NCI-H1436 treated with DMSO at 0.1 percent for 48 hours (cell line): ENCODE measurements around the gene LLGL1.

Source experiments
- DNase-seq: peaks from one replicate; lab custom pipeline; 2025; lab: John Stamatoyannopoulos, UW

The LLGL1 gene

DNA sequence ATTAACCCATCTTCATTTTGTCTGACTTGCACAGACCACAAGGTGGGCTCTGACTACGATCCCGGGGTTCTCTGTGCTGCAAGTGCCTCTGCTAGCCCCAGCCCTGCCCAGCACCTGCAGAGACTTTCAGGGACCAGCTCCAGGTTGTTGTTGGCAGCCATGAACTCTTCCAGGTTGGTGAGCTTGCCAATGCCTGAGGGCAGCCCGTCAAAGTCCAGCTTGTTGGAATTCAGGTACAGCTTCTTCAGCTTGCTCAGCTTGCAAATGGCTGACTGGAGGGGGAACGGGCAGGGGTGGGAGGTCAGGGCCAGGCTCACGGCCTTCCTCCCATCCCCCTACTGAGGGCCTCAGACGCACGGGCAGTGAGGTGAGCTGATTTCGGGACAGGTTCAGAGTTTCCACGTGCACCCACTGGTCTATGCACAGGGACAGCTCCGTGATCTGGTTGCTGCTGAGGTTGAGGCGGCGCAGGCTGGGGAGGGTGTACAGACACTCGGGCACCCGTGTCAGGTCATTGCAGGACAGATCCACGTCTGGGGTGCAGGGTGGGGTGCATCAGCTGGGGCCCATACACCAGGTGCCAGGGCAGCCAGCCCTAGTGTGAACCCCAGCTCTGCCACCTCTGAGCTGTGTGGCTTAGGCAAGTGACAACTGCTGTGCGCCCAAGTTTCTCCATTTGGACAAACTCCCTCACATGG lies 27.9 kb downstream of the LLGL1 start:
- no peak for DNase-seq

DNA sequence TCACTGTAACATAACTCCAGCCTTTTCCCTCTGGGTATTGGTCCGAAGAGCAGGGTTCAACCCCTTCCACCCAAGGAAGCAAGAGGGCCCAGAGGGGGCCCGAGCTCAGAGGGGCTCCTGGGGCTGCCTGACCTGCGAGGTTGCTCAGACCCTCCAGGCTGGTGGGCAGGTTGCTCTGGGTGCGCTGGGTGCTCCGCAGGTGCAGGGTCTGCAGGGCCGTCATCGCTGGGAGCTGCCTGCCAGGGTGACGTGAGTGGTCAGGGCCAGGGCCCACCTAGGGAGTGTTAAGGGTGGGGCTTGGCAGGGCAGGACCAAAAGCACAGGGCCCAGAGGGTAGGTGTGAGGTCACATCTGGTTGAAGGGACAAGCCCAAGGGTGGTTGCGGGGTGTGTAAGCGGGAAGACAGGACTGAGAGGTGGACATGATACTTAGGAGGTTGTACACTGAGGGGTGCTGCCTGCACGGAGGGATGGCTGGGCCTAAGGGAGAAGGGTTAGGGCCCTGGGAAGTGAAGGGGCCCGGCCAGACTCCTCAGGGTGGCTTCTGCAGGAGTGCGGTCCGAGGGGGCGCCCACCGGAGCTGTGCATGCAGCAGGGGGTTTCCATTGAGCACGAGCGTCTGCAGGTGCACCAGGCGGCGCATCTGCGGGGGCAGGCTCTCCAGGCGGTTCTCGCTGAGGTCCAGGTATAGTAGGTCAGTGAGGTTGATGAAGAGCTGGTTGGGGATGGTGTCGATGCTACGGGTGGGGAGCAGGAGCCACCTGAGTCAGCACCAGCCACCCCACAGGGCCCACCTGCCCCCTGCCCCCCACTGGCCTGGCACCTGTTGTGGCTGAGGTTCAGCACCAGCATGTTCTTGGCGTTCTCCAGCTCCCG lies 28.7 kb downstream of the LLGL1 start:
- no peak for DNase-seq

DNA sequence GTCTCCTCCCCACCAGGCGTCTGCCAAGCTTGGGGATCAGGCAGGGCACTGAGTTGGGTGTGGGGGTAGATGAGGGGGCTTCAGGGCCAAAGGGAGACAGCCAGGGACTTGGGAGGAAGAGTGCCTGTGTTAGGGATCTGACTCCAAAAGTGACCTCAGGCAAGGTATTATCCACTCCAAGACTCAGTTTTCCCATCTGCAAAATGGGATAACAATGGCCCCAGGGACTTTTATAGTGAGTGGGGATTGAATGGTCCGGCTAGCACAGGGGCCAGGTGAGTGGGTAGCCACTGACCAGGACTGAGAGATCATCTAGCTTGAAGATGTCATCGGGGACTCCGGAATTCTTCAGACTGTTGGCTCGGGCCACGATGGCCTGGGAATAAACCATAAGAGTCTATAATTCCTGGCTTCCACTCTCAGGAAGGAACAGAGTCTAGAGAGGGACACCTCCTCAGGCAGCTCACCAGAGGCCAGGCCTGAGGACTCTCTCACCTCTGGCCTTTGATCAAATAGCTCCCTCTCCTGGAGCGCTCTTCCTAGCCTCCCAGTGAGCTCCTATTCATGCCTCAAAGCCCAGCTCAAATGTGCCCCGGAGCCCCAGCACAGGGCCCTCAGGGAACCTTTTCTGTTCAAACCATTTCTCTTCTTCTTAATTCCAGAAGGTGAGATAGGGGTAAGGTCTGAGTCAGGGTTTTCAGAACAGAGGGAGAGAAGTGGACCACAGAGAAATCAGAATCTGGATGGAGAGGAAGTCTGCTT lies 29.6 kb downstream of the LLGL1 start:
- DNase-seq = no peak

DNA sequence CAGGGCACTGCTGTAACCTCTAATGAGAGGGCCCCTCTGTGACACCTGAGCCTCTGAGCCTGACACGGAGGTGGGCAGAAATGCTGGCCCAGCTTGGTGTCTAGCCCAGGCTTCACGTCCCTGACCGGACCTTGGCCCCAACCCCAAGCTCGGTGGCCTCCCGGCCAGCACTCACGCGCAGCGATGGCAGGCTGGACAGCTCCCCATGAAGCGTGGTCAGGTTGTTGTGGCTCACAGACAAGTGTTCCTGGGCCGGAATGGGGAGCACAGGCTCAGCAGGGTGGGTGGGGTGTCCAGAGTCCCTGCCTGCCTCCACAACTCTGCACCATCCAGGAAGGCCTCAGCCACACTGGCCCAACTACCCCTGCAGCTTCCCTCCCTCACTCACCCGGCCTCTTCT lies 30.9 kb downstream of the LLGL1 start:
- DNase-seq = no peak

DNA sequence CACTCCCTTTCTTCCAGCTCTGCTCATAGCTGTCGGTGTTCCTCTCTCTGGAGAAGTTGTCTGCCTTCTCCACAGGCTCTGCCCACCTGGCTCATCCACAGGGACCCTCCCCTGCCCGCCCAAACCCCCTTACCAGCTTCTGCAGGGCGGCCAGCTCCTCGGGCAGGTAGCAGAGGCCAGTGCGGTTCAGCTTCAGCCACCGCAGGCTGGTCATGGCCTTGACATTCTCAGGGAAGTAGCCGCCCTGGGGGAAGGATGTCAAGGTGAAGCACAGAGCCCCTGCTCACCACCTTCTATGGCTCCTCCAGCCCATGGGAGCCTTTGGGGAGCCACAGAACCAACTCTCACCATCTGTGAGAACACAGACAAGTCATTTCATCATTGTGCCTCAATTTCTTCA lies 31.3 kb downstream of the LLGL1 start:
- no peak for DNase-seq

DNA sequence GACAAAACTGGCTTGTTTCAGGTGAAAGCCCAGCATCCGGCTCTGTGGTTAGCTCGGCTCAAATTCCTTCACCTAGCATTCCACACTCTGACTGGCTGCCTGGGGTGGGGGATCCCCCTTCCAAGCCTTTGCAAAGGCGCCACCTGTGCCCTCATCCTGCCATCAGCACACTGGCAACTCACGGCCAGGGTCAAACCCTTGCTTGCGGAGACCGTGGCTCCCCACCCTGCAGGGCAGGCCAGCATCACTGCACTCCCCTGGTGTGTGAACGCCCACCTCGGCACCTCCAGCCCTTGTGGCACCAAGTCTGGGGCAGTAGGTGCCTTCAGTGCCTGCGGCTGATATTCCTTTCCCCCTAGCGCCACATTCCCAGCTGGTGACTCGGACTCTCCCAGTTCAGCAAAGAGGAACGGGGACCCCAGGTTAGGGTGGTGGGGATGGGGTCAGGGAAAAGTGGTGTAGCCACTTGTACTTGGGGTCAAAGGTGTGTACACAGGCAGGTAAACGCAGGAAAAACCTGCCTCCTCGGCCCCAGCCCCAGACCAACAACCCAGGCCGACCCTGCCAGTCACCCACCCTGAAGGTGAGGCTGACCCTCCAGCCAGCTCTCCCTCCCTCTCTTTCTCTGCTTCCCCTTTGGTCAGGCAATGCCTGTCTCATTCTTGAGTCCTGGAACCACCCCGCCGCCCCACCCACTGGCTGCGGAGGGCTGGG lies 32.0 kb downstream of the LLGL1 start:
- DNase-seq = no peak

DNA sequence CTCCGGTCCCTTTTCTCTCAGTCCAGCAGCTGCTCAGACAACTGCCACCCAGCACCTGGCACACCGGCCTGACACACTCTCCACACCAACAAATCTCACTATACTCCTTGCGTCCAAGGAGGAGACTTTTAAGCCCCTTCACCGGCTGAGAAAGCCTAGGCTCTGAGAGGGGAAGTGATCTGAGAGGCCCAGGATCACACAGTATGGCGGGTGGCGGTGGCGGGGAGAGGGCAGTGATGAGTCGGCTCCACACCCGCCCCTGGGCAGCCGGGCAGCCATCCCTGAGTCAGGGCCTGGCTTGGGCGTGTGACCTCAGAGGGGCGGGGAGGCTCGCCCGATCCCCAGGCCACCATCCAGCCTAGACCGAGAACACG lies 32.5 kb downstream of the LLGL1 start:
- no peak for DNase-seq

DNA sequence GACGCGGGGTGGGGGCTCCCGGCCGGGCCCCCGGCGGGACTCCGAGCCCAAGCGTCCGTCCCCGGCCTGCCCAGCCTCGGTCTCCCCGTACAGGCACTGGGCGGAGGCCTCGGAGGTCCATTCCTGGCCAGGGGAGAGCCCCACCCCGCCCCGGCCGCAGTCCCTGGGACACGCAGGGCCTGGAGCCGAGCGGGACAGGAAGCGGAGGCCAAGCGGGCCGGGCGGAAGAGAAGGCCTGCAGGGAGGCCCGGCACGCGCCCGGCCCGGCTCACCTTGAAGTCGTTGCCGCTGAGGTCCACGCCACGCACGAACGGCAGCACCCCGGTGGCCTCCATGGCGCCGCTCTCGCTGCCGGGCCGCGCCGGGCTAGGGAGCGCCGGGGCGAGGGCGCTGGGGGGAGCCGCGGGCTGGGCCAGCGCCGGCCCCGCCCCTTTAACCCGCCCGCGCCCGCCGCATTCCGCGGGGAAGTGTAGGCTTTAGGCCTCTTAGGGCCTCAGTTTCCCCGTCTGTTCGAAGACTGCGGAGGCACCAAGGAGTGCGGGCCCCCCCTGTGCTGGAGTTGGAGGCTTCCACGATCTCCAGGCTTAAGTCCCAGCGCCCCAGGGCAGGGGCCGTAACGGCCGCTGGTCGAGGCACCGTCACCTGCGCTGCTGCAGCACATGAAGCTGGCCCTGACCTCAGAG lies 33.1 kb downstream of the LLGL1 start, which contains the start of gene FLII:
Gene FLII, minus strand, starts transcription at position 383 of the 683 bp plus-strand sequence. Its CDS starts 48 bp downstream, at position 335.
- DNase-seq = no peak

DNA sequence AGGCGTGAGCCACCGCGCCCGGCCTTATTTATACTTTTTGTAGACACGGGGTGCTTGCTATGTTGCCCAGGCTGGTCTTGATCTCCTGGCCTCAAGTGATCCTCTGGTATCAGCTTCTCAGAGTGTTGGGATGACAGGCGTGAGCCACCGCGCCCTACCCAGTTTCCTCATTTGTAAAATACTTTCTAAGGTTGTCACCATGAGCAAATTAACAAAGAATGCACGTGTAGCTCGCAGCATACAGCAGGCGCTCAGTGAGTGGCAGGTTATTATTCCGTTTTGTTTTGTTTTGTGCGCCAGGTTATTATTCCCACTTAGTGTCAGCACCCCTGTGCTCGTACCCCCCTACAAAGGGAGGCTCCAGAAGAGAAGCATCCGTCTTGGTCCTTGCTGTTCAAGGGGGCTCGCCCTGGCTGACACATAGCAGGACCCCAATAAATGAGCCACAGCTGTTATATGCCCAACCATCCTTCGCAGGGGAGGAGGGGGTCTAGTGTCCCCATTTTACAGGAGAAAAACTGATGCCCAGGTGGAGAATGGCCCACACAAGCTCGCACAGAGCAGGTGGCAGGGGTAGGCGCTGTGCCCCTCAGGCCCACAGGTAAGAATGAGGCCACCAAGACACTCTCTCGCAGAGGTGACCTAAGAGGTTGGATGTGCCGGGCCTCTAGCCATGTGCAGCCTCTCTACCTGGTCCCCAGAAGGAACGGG lies 34.3 kb downstream of the LLGL1 start:
- no peak for DNase-seq

DNA sequence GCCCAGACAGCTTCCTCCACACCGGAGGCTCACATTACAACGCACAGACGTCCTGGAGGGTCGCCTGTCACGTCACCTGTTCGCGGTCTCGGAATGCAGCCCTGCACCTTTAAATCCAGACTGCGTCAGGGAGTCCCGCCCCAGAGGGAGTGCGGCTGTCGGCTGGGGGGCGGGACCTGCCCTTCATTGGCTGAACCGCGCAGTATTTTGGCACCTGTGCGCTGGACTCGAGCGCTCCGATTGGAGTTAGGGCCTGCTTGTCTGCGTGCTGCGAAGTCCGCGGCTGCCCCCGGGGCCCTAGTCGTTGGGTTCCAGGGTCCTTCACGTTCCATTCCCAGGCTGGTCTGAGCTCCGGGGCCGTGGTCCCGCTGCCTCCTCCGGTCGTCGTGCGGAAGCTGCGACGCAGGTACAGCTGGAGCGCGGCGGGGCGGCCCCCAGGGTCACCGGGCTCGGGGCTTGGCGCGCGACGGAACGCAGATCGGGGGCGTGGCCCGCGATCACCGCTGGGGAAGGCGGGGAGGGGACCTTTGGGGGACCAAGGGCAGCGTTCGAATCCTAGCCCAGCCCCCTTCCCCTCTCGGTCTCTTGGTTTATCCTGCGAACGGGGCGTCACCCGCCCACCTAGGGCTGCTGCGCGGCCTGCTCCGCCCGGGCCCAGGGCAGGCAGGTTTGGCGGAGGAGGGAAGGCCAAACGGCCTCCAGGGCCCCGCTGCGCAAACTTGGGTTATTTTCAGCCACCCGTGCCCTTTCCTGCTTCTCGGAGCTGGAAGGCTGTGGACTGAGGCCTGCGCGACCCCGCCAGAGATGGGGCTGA lies 35.1 kb downstream of the LLGL1 start, which contains the start of gene MIEF2:
Gene MIEF2, plus strand, starts transcription at position 331 of the 814 bp plus-strand sequence. CDS start 2,059 bp downstream, outside the sequence.
- DNase-seq = peak; percentile 87

DNA sequence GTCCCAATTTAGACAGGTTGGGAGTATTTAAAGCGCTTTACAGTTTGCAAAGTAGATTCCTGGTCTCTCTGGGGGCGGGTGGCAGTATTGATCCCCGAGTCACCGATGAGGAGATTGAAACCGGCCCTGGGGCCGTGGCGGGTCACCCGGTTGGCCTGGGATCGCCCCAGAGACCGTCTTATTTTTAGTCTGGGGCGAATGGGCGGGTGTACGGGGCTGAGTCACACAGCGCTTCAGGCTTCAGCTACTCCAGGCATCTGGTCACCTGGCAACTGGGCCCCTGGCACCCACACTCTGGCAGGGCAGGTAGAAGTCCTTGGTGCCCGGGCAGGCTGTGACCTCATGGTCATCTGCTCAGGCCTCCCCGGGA lies 35.7 kb downstream of the LLGL1 start:
- DNase-seq = no peak

DNA sequence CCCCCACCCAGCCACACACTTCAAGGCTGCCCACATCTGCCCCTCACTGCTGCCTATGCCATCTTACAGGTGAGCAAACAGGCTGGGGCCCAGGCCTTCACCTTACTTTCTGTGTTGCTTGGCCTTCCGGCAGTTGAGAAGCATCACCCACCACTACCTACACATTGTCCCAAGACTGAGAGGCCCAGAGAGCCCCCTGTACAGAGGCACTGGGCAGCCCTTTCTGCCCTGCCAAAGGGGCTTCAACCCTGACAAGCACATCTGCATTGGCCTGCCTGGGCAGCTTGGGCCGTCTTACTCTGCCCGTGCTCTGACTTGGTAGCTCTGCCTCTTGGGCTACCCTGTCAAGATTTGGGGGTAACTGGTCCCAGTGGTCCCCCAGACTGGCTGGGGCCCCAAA lies 36.2 kb downstream of the LLGL1 start:
- no peak for DNase-seq

DNA sequence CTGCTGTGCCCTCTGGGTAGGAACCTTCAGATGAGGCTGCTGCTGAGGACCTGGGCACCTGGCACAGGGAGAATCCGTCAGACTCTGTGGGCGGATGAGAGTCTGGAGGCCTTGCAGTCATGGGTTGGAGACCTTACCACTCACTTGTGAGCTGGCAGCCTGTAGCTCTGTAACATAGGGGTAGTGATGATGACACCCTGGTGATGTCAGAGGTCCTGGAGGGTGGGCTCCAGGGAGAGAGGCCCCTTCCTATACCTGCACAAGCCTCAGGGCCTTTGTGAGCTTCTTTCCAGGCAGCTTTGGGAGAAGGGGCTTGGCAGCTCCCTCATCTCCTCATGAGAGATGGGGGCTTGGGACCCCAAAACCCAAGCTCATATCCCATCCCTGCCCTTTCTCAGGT lies 36.7 kb downstream of the LLGL1 start:
- no peak for DNase-seq

DNA sequence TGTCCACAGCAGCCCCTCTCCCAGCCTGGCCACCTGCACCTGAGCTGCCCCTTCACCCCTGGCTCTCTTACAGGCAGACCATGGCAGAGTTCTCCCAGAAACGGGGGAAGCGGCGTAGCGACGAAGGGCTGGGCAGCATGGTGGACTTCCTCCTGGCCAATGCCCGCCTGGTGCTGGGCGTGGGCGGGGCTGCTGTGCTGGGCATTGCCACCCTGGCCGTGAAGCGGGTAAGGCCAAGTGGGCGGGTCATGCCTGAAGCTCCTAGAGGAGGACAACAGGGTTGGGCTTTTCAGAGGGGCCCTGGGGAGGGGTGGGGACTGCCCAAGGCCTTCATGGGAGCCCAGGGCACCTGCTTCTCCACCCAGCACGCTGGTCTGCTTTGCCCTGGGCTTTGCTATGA lies 37.2 kb downstream of the LLGL1 start:
- DNase-seq = no peak

DNA sequence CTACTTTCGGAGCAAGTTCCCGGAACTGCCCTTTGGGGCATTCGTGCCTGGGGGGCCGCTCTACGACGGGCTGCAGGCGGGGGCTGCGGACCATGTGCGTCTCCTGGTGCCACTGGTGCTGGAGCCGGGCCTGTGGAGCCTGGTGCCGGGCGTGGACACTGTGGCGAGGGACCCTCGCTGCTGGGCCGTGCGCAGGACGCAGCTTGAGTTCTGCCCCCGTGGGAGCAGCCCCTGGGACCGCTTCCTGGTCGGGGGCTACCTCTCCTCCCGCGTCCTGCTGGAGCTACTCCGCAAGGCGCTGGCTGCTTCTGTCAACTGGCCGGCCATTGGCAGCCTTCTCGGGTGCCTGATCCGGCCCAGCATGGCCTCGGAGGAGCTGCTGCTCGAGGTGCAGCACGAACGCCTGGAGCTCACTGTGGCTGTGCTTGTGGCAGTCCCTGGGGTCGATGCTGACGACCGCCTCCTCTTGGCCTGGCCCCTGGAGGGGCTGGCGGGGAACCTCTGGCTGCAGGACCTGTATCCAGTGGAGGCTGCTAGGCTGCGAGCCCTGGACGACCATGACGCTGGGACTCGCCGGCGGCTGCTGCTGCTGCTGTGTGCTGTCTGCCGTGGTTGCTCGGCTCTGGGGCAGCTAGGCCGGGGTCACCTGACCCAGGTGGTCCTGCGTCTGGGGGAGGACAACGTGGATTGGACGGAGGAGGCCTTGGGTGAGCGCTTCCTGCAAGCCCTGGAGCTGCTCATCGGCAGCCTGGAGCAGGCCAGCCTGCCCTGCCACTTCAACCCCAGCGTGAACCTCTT lies 38.6 kb downstream of the LLGL1 start:
- DNase-seq = no peak

DNA sequence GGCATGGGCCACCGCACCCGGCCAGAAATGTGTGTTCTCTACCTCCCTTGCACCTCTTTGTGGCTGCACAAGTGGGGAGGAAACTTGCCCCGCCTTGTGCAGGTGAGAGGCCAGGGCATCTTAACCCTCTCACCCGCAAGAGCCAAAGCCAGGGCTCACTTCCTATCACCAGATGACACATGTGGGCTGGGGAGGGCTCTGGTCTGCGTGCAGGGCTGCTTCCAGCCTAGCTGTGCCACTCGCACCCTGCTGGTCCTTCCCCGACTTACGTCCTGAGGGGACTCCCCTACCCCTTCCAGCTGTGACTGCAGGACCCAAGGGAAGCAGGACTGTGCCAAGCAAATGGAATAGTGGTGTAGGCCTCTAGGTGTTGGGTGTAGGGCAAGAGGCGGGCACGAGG lies 41.9 kb downstream of the LLGL1 start:
- no peak for DNase-seq

DNA sequence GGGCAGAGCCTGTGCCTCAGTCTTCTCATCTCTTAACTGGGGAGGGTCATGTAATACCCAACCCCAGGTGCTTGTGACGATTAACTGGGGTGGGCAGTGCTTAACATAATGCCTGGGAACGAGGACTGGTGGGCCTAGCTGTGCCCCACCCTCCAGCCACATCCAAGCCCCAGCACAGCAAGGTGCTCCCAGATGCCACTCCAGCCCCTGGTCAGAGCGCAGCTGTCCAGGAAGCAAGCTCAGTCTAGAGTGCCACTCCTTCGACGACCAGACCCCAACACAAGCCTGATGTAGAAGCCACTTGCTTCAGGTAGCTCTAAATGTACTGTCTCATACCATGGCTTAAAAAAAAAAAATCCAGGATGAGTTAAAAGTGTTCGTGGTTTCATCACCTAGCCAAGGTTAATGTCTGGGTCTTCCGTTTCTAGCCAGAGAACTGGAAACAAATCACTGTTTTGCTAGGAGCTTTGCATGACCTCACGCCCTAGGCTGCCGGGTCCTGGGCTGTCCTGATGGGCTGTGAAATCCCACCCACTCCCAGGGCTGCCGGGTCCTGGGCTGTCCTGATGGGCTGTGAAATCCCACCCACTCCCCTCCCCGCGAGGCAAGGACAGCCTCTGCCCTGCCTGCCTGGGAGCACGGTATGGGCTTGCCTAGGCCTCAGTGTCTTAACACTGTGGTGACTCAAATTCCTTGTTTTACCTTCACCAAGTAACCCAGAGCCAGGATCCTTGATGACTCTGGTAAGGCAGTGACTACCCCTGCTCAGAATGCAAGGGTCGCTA lies 42.7 kb downstream of the LLGL1 start:
- no peak for DNase-seq
